SU-DHL-6 (cell line): ENCODE data around the gene LRP6.

Source experiments
- H2AFZ ChIP-seq: fragments of 200-600 bp; sonication (generic); 2 replicates; pipeline ENCODE4 v1.6.1; 2014; ENCODE audit warnings: low read depth, mild to moderate bottlenecking, moderate library complexity, mixed read lengths, antibody characterized with exemption, low read length; ENCODE audit not compliant: severe bottlenecking
- H3F3A ChIP-seq: fragments of 200-600 bp; shearing (Covaris generic); 2 replicates; pipeline ENCODE4 v1.6.0; 2016; ENCODE audit warnings: antibody characterized with exemption, mild to moderate bottlenecking; ENCODE audit not compliant: insufficient read depth
- H3K27ac ChIP-seq: fragments of 200-600 bp; sonication (generic); 2 replicates; pipeline ENCODE4 v1.5.1; 2016; ENCODE audit warnings: low read depth, mild to moderate bottlenecking, low read length, moderate library complexity, mixed read lengths
- H3K27me3 ChIP-seq: fragments of 200-600 bp; sonication (generic), shearing (Covaris generic); 2 replicates; pipeline ENCODE4 v1.6.0; 2014; ENCODE audit warnings: mild to moderate bottlenecking, low read length
- H3K36me3 ChIP-seq: fragments of 200-600 bp; sonication (generic); 2 replicates; pipeline ENCODE4 v1.6.1; 2014; ENCODE audit warnings: mild to moderate bottlenecking, low read length, mixed read lengths
- H3K4me2 ChIP-seq: fragments of 300-600, 200-600 bp; shearing (Covaris generic), sonication (generic); 2 replicates; pipeline ENCODE4 v1.6.0; 2014; ENCODE audit warnings: low read length, low read depth, mild to moderate bottlenecking; ENCODE audit not compliant: poor library complexity, severe bottlenecking
- H3K4me3 ChIP-seq: fragments of 200-600 bp; sonication (generic); 2 replicates; pipeline ENCODE4 v1.5.1; 2014; ENCODE audit warnings: antibody characterized with exemption, low read length, mild to moderate bottlenecking, mixed read lengths; ENCODE audit not compliant: insufficient read depth, poor library complexity, severe bottlenecking
- H3K79me2 ChIP-seq: fragments of 200-600 bp; sonication (generic); 2 replicates; pipeline ENCODE4 v1.6.1; 2014; ENCODE audit warnings: mild to moderate bottlenecking, low read length, moderate library complexity; ENCODE audit not compliant: insufficient read depth
- H3K9ac ChIP-seq: fragments of 200-600 bp; sonication (generic); 2 replicates; pipeline ENCODE4 v1.7.0; 2014; ENCODE audit warnings: mild to moderate bottlenecking, low read length
- H3K9me2 ChIP-seq: fragments of 200-600 bp; sonication (generic); replicated peaks from 2 replicates; pipeline ENCODE4 v1.6.1; 2014; ENCODE audit warnings: low read length; ENCODE audit not compliant: insufficient read depth
- H3K9me3 ChIP-seq: fragments of 200-600 bp; sonication (generic); 2 replicates; pipeline ENCODE4 v1.6.1; 2014; ENCODE audit warnings: low read length, mixed read lengths; ENCODE audit not compliant: insufficient read depth
- H4K20me1 ChIP-seq: fragments of 200-600 bp; sonication (generic); 2 replicates; pipeline ENCODE4 v1.6.1; 2014; ENCODE audit warnings: low read depth, mild to moderate bottlenecking, antibody characterized with exemption, low read length, moderate library complexity, mixed read lengths
- CTCF ChIP-seq: fragments of 200-600 bp; sonication (generic); IDR thresholded peaks from one replicate; pipeline ENCODE4 v1.5.1; 2017; ENCODE audit warnings: antibody characterized with exemption, mild to moderate bottlenecking, low read length, moderate library complexity; ENCODE audit not compliant: insufficient read depth, poor library complexity, severe bottlenecking
- EZH2phosphoT487 ChIP-seq: fragments of 200-600 bp; sonication (generic), shearing (Covaris generic); conservative IDR thresholded peaks from 2 replicates; pipeline ENCODE4 v1.6.1; 2018; ENCODE audit warnings: mild to moderate bottlenecking, antibody characterized with exemption, low read length, moderate library complexity, mixed read lengths

LRP6 gene

GRCh38 chr12:12190087-12190809 lies 76.6 kb downstream of the LRP6 start:
- Histone ChIP-seq H3K27me3 (no peaks in the 10 kb centered on the region), H4K20me1 (no peaks in the 10 kb centered on the region), H3F3A (no peaks in the 10 kb centered on the region), H3K27ac (no peak overlapping the region), H3K4me2 (no peak overlapping the region), H3K36me3 (no peaks in the 10 kb centered on the region), H3K9ac (no peak overlapping the region), H3K9me3 (no peaks in the 10 kb centered on the region), H2AFZ (no peak overlapping the region), H3K9me2 (no peaks in the 10 kb centered on the region), H3K4me3 (no peak overlapping the region), H3K79me2 (no peaks in the 10 kb centered on the region)
- no peak for TF ChIP-seq EZH2phosphoT487
- no peak for TF ChIP-seq CTCF

- H3K9ac ChIP-seq = no peak overlapping the region
- H3K4me3 ChIP-seq = no peak overlapping the region
- no peak overlapping the region for H2AFZ ChIP-seq
- no peaks in the 10 kb centered on the region for H3F3A ChIP-seq
- H3K79me2 ChIP-seq = no peaks in the 10 kb centered on the region
- H3K9me3 ChIP-seq = no peaks in the 10 kb centered on the region
- no peaks in the 10 kb centered on the region for H3K9me2 ChIP-seq
- no peaks in the 10 kb centered on the region for H3K27me3 ChIP-seq
- H3K4me2 ChIP-seq = no peak overlapping the region
- no peaks in the 10 kb centered on the region for H4K20me1 ChIP-seq
- H3K27ac ChIP-seq = no peak overlapping the region
- TF ChIP-seq EZH2phosphoT487 (no peak), CTCF (no peak)
- no peaks in the 10 kb centered on the region for H3K36me3 ChIP-seq
These were observed 81.4 kb downstream of the LRP6 start for GRCh38 chr12:12185414-12185813.

GRCh38 chr12:12182703-12183365 lies 84.0 kb downstream of the LRP6 start:
- TF ChIP-seq EZH2phosphoT487 (no peak), CTCF (no peak)

More at GRCh38 chr12:12182703-12183365, 84.0 kb downstream of the LRP6 start:
- H3K9me3 ChIP-seq = no peaks in the 10 kb centered on the region
- H3K27ac ChIP-seq = no peak overlapping the region
- no peaks in the 10 kb centered on the region for H3K79me2 ChIP-seq
- H3K36me3 ChIP-seq = no peaks in the 10 kb centered on the region
- no peak overlapping the region for H3K4me2 ChIP-seq
- H3K27me3 ChIP-seq = no peaks in the 10 kb centered on the region
- no peaks in the 10 kb centered on the region for H4K20me1 ChIP-seq
- no peak overlapping the region for H3K9ac ChIP-seq
- no peak overlapping the region for H2AFZ ChIP-seq
- H3F3A ChIP-seq = no peaks in the 10 kb centered on the region
- no peak overlapping the region for H3K4me3 ChIP-seq
- H3K9me2 ChIP-seq = no peaks in the 10 kb centered on the region
